Umbilical cord (tissue), 2 donors: Measurements from ENCODE around the gene GLTP. TPM values are rescaled to one million over a fixed set of nuclear protein-coding genes. Genes with fewer than 3 reads are reported as not detected.
"Not testable (repeated sequence)": the region's sequence is repeated elsewhere in the genome, so short reads cannot be mapped to it uniquely, and the experiment has no call there.

Source experiments
- DNase-seq: peaks from one replicate; pipeline ENCODE4 v3.0.0-alpha.2; 2015; ENCODE audit warnings: low spot score
- total RNA-seq: library from RNA; depleted of rRNA; stranded (reverse); fragments of >200 nt; gene quantifications from one replicate; pipeline ENCODE4 v1.2.3, GENCODE V29; 2014; ENCODE audit warnings: low replicate concordance; ENCODE audit not compliant: insufficient read depth

GLTP gene
- total RNA-seq, 1 donor from 2014 or later: 30.6 TPM

- no peak for DNase-seq
Observed at GRCh38 chr12:109902891-109903418, 22.6 kb upstream of the GLTP start.

DNA sequence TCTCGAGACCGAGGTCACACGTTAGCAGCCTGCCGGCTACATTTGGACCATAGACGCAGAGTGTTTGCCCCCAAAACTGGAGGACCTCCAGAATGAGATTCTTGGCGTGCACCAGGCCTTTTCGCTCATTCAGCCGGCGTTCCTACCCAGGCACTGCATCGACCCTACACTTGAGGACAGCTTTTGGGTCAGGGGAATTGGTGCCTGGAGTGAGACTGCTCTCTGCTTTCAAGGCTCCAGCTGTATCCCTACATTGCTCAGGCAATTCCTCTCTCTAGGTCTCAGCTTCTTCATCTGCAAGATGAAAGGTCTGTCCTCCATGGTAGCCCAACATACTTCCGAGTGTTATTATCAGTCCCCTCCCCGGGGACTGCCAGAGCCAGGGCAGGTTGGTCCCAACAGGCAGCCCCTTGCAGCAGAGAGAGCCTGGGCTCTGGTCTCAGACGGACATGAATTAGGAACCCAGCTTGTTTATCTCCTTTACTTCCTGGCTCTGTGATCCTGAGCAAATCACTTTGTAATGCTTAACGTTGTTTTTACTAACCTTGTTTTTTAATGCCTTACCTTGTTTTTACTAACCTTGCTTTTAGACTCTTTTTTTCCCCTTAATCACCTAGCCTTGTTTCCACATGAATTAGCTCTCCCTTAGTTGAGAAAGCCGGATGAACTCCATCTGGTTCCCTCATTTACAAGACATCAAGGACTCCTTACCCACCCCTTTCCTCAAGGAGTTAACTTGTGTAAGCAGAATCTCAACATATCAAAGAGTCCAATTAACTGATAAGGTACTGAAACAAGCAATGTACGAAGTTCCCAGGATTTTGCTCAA, 20.6 kb upstream of the GLTP start:
- DNase-seq: no peak

DNA sequence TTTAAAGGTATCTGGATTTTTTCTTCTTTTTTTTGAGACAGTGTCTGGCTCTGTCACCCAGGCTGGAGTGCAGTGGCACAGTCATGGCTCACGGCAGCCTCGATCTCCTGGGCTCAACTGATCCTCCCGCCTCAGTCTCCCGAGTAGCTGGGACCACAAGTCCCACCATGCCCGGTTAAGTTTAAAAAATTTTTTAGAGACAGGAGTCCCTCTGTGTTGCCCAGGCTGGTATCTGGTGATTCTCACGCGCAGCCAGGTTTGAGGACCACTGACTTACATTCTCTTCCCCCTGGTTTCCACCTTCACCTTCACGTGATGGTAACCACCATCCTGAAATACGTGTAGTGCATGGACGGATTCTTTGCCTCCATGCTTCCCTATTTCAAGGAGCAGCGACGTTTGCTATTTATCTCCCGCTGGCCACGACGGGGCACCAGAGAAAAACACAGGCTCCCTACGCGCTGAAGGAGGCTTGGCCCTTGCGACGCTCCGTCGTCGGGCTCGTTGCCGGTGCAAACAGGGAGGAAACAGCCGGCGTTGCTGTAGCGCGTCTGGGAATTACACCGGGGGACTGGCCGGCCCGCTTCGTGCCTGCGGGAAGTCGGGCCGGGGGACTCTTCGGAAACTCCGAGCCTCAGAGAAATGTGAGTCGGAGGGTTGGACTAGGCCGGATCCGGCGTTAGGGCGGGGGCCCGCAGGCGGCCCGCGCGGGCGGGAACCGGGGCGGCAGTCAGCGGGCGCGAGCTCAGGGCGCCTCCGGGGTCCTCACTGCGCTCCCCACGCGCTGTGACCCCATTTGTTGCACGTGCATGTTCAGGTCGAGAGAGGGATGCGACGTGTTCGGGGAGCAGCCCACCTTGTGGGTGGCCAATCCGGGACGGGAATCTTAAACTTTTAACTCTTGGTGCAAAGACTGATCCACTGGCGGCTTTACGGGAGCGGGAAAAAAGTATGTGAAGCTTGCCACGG, 19.7 kb upstream of the GLTP start, which contains the start of gene TCHP:
Gene TCHP, plus strand, starts transcription at position 492 of the 969 bp plus-strand sequence. CDS start 2,753 bp downstream, outside the sequence.
- DNase-seq: peak; percentile 93

- not testable (repeated sequence) for DNase-seq
Observed at GRCh38 chr12:109899345-109899744, 19.0 kb upstream of the GLTP start.

DNA sequence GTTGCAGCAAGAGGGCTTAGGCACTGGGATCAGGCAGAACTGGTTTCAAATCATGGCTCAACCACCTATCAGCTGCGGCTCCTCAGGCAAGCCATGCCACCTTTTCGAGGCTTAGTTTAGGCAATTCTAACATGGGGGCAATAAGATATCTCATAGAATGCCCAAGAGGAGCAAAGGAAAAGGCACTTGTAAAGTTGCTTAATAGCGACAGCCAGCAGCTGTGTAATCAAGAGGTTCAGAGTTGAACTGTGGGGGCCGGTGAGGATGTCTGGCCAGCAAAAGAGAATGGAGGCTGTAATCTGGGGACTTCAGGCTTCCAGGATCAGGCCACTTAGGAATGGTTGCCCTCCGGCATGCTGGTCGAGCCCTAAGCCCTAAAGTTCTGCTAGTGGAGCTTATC, 16.7 kb upstream of the GLTP start:
- no peak for DNase-seq

- DNase-seq: no peak
Observed at GRCh38 chr12:109896188-109896587, 15.8 kb upstream of the GLTP start.

DNA sequence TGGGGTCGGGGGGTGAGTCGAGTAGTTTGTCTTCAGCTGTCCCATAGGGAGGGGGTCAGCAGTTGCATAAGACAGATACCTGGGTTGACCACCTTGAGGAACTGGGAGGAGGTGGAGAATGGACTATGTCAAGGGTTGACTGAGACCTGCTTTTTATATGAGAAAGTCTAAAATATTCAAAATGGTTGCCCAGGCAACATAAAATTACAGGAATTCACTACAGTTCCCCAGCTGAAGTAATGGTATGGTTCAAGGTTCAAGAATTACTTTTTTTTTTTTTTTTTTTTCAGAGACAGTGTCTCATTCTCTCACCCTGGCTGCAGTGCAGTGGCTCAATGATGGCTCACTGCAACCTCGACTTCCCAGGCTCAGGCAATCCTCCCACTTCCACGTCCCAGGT, 14.6 kb upstream of the GLTP start:
- no peak for DNase-seq

- no peak for DNase-seq
Observed at GRCh38 chr12:109893261-109893995, 13.1 kb upstream of the GLTP start.

- no peak for DNase-seq
Observed at GRCh38 chr12:109892748-109893147, 12.4 kb upstream of the GLTP start.

- no peak for DNase-seq
Observed at GRCh38 chr12:109892165-109892715, 11.9 kb upstream of the GLTP start.

GRCh38 chr12:109891731-109892130, 11.4 kb upstream of the GLTP start:
- DNase-seq: not testable (repeated sequence)

GRCh38 chr12:109890620-109891170, 10.4 kb upstream of the GLTP start:
- no peak for DNase-seq

DNA sequence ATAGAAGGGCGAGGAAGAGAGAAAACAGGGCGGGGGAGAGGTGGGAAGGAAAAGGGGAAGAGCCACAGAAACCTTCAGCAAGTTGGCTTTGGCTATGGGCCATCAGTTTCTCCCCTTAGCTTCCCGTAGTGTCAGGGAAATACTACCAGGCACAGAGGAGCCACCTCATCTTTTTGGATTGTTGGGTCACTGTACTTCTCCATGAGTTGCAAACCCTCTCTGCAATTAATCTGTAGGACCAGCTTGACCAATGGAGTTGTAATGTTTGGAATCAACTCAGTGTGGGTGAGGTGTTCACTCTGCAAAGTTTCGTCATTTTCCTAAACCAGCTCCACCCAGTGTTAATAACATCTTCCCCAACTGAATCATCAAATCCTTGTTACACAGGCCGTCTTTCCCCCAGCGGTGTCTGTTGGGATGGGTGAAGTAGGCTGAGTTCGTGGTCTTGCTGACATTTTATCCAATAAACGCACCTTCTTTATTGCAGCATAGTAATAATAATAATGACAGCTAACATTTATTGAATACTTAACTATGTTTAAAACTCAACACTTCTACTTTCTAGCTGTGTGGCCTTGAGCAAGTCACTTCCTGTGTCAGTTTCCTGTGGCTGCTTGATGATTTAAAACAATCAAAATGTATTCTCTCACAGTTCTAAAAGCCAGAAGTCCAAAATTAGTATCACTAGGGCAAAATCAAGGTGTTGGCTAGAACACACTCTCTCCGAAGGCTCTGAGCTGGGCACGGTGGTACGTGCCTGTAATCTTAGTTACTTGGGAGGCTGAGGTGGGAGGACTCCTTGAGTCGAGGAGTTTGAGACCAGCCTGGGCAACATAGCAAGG, 8.1 kb upstream of the GLTP start:
- no peak for DNase-seq

DNA sequence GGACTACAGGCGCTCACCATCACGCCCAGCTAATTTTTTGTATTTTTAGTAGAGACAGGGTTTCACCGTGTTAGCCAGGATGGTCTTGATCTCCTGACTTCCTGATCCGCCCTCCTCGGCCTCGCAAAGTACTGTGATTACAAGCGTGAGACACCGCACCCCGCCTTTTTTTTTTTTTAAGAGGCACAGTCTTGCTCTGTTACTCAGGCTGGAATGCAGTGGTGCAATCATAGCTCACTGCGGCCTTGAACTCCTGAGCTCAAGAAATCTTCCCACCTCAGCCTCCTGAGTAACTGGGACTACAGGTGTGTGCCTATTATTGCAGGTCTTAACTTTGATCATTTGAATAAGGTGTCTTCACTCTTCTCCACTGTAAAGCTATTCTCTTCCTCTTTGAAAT, 5.3 kb upstream of the GLTP start:
- no peak for DNase-seq

DNA sequence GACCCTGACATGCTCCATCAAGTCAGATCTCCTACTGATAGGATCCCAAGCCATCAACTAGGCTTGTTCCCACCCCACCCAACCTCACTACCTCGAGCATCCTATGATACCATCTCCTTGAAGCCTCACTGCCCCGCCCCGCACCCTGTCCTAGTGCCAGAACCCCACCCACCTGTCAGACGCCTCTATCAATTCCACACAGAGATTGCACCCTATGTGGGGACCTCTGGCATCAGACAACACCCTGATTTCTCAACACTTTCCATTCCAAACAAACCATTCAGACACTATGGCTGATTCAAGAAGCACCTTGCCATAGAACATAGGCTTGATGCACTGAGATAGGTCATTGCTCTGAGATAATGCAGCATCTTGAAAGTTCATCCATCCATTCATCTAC, 3.1 kb upstream of the GLTP start:
- DNase-seq: no peak

GRCh38 chr12:109881752-109882151, 1.4 kb upstream of the GLTP start:
- no peak for DNase-seq

DNA sequence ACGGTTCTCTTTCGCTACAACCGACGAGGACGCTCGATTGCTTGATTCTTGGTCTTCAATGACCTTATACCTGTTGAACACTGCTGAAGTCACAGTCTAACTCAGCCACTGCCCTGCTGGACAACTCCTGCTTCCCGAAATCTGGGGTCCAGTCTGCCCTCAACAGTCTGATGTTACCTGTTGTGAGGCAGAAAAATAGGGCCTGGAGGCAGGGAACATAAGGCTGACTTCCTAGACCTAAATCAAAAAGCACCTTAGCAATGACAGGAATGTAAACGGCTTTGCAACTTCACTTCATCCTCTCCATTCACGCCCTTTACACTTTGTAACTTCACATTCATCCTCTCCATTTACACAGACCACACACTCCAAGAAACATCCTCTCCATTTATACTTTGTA, 597 bp upstream of the GLTP start:
- DNase-seq: peak; percentile 12

DNA sequence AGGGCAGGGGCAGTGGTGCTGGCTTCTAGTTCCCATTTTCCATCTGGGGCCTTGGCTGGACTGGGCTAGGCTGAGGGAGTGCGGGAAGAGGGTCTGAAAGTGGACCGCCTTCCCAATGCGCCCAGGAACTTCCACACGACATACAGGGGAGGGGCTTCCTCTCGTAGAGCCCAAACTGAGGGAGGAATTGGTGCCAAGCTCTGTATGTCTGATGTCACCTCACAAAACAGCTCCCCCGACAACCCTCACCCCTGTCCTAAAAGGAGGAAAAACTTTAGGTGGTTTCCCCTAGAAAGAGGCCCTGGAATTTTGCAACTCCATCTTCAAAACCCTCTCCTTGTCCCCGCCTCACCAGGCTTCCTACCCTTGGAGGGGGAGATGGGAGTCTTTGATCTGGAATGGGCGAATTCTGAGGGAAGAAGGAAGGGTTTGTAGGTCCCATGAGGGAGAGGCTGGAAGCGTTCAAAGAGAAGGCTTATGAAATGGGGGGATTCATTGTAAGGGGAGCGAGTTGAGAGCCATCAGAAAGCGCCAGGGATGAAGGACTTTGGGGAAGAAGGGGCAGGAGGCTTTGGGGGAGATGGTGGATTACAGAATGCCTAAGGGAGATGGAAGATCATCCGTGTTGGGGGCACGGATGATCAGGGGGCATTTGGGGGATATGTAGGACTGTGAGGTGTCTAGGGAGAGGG, 844 bp downstream of the GLTP start:
- DNase-seq: peak; percentile 41

GRCh38 chr12:109878749-109879148, 1.6 kb downstream of the GLTP start:
- DNase-seq: no peak
